GM12878 (cell line): ENCODE data around the gene PAK3. TPM values are rescaled to one million over a fixed set of nuclear protein-coding genes. Genes with fewer than 3 reads are reported as not detected.

Experiments used
- ATAC-seq: fragments of 200-7000 bp; cut with Tn5 transposase; 3 replicates; pipeline ENCODE4 v1.9.1; 2020; ENCODE audit warnings: mild to moderate bottlenecking, moderate library complexity
- BruUV-seq: library from RNA; stranded (reverse); fragments of 400-500 nt; replicated peaks from 2 replicates; lab custom pipeline; 2021; lab: Mats Ljungman, UMichigan
- CTCF ChIA-PET: fragments of 300-600 bp; sonication (Branson Sonifier 250); formaldehyde crosslinking; extraction: SDS; loops from one replicate; lab custom pipeline; 2021; ENCODE audit warnings: inconsistent platforms; lab: Yijun Ruan, JAX
- POLR2A ChIA-PET: fragments of 350-600 bp; formaldehyde crosslinking; extraction: SDS; loops from one replicate; lab custom pipeline; 2021; ENCODE audit warnings: inconsistent platforms; lab: Charles Lee
- RAD21 ChIA-PET: fragments of 300-600 bp; sonication (Branson Sonifier 250); formaldehyde crosslinking; loops from one replicate; lab custom pipeline; 2023; ENCODE audit warnings: antibody characterized with exemption; ENCODE audit not compliant: unreplicated experiment; lab: Charles Lee
- SMC1A ChIA-PET: fragments of 300-600 bp; sonication (Branson Sonifier 250); formaldehyde crosslinking; loops from one replicate; lab custom pipeline; 2023; ENCODE audit not compliant: unreplicated experiment, uncharacterized antibody; lab: Charles Lee
- DNase-seq: peaks from one replicate; pipeline ENCODE4 v3.0.0-alpha.2; 2011; ENCODE audit warnings: low read depth, low spot score
- FAIRE-seq: peaks from 3 replicates; lab custom pipeline; 2011; peaks lifted over from hg19 to GRCh38; lab: Jason Lieb, UNC
- H2AFZ ChIP-seq: 2 replicates; pipeline ENCODE4 v1.6.0; 2011; ENCODE audit warnings: low read depth, low read length, control low read depth; ENCODE audit not compliant: control insufficient read depth
- H3K27ac ChIP-seq: 2 replicates; pipeline ENCODE4 v1.5.1; 2011; ENCODE audit warnings: control low read depth; ENCODE audit not compliant: control insufficient read depth, insufficient read depth
- H3K27me3 ChIP-seq, 2 experiments: replicated peaks in 1 of 2; 2 replicates each; pipeline versions ENCODE4 v1.6.0 to v1.6.1; 2011; ENCODE audit warnings: low read length in 1 of 2; ENCODE audit not compliant: control insufficient read depth in 2 of 2, insufficient read depth in 2 of 2
- H3K36me3 ChIP-seq, 2 experiments: 2 replicates each; pipeline ENCODE4 v1.5.1; 2011; ENCODE audit warnings: low read length in 1 of 2; ENCODE audit not compliant: control insufficient read depth in 2 of 2, insufficient read depth in 2 of 2
- H3K4me1 ChIP-seq: 2 replicates; pipeline ENCODE4 v1.6.1; 2011; ENCODE audit warnings: mild to moderate bottlenecking, low read length, moderate library complexity, mixed read lengths; ENCODE audit not compliant: control insufficient read depth, insufficient read depth
- H3K4me2 ChIP-seq: 2 replicates; pipeline ENCODE4 v1.6.0; 2011; ENCODE audit warnings: control low read depth; ENCODE audit not compliant: control insufficient read depth, insufficient read depth
- H3K4me3 ChIP-seq: fragments of 200-600 bp; sonication (generic); 2 replicates; pipeline ENCODE4 v1.5.1; 2016
- H3K79me2 ChIP-seq: 2 replicates; pipeline ENCODE4 v1.6.0; 2011; ENCODE audit warnings: low read length; ENCODE audit not compliant: control insufficient read depth, insufficient read depth
- H3K9ac ChIP-seq: 2 replicates; pipeline ENCODE4 v1.8.0; 2011; ENCODE audit warnings: low read length, control low read depth, mixed read lengths; ENCODE audit not compliant: control insufficient read depth, insufficient read depth
- H3K9me3 ChIP-seq: replicated peaks from 3 replicates; pipeline ENCODE4 v1.5.1; 2011; ENCODE audit warnings: mild to moderate bottlenecking, low read length; ENCODE audit not compliant: control insufficient read depth, insufficient read depth
- H4K20me1 ChIP-seq: 2 replicates; pipeline ENCODE4 v1.6.0; 2011; ENCODE audit not compliant: control insufficient read depth, insufficient read depth
- ASH2L ChIP-seq: fragments of 300-600, 200-600 bp; sonication (generic); IDR thresholded peaks from 2 replicates; pipeline ENCODE4 v1.6.1; 2017; ENCODE audit warnings: low read depth, mild to moderate bottlenecking, borderline replicate concordance
- CBFB ChIP-seq: IDR thresholded peaks from 2 replicates; pipeline ENCODE4 v1.6.1; 2016; ENCODE audit warnings: antibody characterized with exemption, low read depth
- CREB1 ChIP-seq: IDR thresholded peaks from 2 replicates; pipeline ENCODE4 v1.6.1; 2012; ENCODE audit warnings: low read depth, mild to moderate bottlenecking, inconsistent platforms
- GATAD2B ChIP-seq: fragments of 450-650 bp; conservative IDR thresholded peaks from 2 replicates; pipeline ENCODE4 v1.6.1; 2017; ENCODE audit warnings: low read depth, mild to moderate bottlenecking, moderate library complexity
- MEF2A ChIP-seq: IDR thresholded peaks from 2 replicates; pipeline ENCODE4 v1.6.1; 2011; ENCODE audit warnings: low read depth, mild to moderate bottlenecking, low read length, moderate library complexity; ENCODE audit not compliant: insufficient read depth
- MYC ChIP-seq: IDR thresholded peaks from 2 replicates; pipeline ENCODE4 v1.6.1; 2011; ENCODE audit warnings: mild to moderate bottlenecking, low read length, moderate library complexity, inconsistent platforms; ENCODE audit not compliant: insufficient read depth, insufficient replicate concordance, insufficient read length, severe bottlenecking
- NFYA ChIP-seq: IDR thresholded peaks from 2 replicates; pipeline ENCODE4 v1.6.1; 2011; ENCODE audit warnings: low read depth, mild to moderate bottlenecking, low read length, improper control_type of control experiment, borderline replicate concordance
- NR2C1 ChIP-seq: fragments of 450-650 bp; IDR thresholded peaks from 2 replicates; pipeline ENCODE4 v1.6.1; 2017; ENCODE audit warnings: antibody characterized with exemption, mild to moderate bottlenecking, moderate library complexity
- USF1 ChIP-seq: IDR thresholded peaks from 2 replicates; pipeline ENCODE4 v1.6.1; 2011; ENCODE audit warnings: borderline replicate concordance, low read depth, mild to moderate bottlenecking, moderate library complexity, mixed read lengths, low read length; ENCODE audit not compliant: insufficient read depth; ENCODE audit errors: extremely low read length
- YY1 ChIP-seq: IDR thresholded peaks from 2 replicates; pipeline ENCODE4 v1.6.1; 2011; ENCODE audit warnings: low read depth, mild to moderate bottlenecking, low read length
- ZNF687 ChIP-seq: fragments of 450-650 bp; IDR thresholded peaks from 2 replicates; pipeline ENCODE4 v1.6.1; 2017; ENCODE audit warnings: mild to moderate bottlenecking, moderate library complexity
- ZZZ3 ChIP-seq: IDR thresholded peaks from 2 replicates; pipeline ENCODE4 v1.6.1; 2011; ENCODE audit warnings: low read depth; ENCODE audit not compliant: control insufficient read depth, insufficient read length
- in situ Hi-C: fragments of 300-500 bp; cut with MboI; formaldehyde crosslinking; loops from 9 replicates; pipeline ENCODE4 v1.14.3; 2018; ENCODE audit warnings: mixed read lengths
- intact Hi-C: fragments of 100-400 bp; cut with micrococcal nuclease; formaldehyde crosslinking; loops from one replicate; pipeline ENCODE4 v1.14.2; 2022; ENCODE audit not compliant: unreplicated experiment
- polyA plus RNA-seq, 11 experiments: library from polyadenylated mRNA; depleted of rRNA in 4 of 11; unstranded in 6 of 11; stranded (reverse) in 5 of 11; fragments of >200 nt; fragmentation: Nextera tagmentation in 4 of 11; fragmentation: Illumina TruSeq in 1 of 11; extraction: Ambion mirVana in 4 of 11; extraction: Trizol in 1 of 11; gene quantifications; 1 replicate in 1 of 11; 2 replicates in 10 of 11; pipeline versions ENCODE4 v1.2.1 to v1.2.3, GENCODE V29; 2011 to 2016; ENCODE audit warnings: inconsistent platforms in 2 of 11, missing spikeins in 2 of 11, low read depth in 1 of 11
- total RNA-seq, 4 experiments: library from RNA; depleted of rRNA in 3 of 4; stranded (reverse); fragments of >200 nt in 3 of 4; fragmentation: Illumina TruSeq in 1 of 4; extraction: Trizol in 1 of 4; gene quantifications; 2 replicates each; pipeline versions ENCODE4 v1.2.1 to v1.2.3, GENCODE V29; 2013 to 2021
- TF ChIP-seq, protein P1 (sequence below): fragments of 450-650 bp; IDR thresholded peaks from 2 replicates; pipeline ENCODE4 v1.6.1; 2018; ENCODE audit warnings: borderline replicate concordance, mild to moderate bottlenecking; ENCODE audit not compliant: partially characterized antibody
- TF ChIP-seq, protein P2 (sequence below): fragments of 150-350 bp; IDR thresholded peaks from 2 replicates; pipeline ENCODE4 v1.6.1; 2016; ENCODE audit warnings: low read depth, low read length

PAK3 gene
- total and polyA plus RNA-seq, 10 of the 15 experiments (the other 5 are each of a cell fraction or from before 2014, with no cell fraction given), result 0.02 to 0.10 (median 0.04) TPM; not detected in 6

GRCh38 chrX:111131572-111131971 is 35.6 kb downstream of the PAK3 start:
- RAD21 ChIA-PET, result no interaction called here
- no peak overlapping the region for H3K27ac ChIP-seq
- no peaks in the 10 kb centered on the region for H3K36me3 ChIP-seq
- H3K9me3 ChIP-seq, result no peaks in the 10 kb centered on the region
- no TSS peak for BruUV-seq
- no peaks in the 10 kb centered on the region for H3K4me1 ChIP-seq
- H2AFZ ChIP-seq, result no peak overlapping the region
- no peak overlapping the region for H3K4me3 ChIP-seq
- ATAC-seq, result no peak
- in situ Hi-C loops, result no loop called here
- no peaks in the 10 kb centered on the region for H4K20me1 ChIP-seq
- CTCF ChIA-PET, result no interaction called here
- intact Hi-C loops, result no loop called here
- no peak overlapping the region for H3K4me2 ChIP-seq
- POLR2A ChIA-PET, result no interaction called here
- SMC1A ChIA-PET, result no interaction called here
- no peaks in the 10 kb centered on the region for H3K27me3 ChIP-seq
- H3K9ac ChIP-seq, result no peak overlapping the region
- no peak for FAIRE-seq
- no peaks in the 10 kb centered on the region for H3K79me2 ChIP-seq
- no peak for DNase-seq
- TF ChIP-seq MEF2A, result no peak
- no peak for TF ChIP-seq ZNF687
- no peak for TF ChIP-seq ZZZ3
- TF ChIP-seq YY1, result no peak
- TF ChIP-seq, protein P1, sequence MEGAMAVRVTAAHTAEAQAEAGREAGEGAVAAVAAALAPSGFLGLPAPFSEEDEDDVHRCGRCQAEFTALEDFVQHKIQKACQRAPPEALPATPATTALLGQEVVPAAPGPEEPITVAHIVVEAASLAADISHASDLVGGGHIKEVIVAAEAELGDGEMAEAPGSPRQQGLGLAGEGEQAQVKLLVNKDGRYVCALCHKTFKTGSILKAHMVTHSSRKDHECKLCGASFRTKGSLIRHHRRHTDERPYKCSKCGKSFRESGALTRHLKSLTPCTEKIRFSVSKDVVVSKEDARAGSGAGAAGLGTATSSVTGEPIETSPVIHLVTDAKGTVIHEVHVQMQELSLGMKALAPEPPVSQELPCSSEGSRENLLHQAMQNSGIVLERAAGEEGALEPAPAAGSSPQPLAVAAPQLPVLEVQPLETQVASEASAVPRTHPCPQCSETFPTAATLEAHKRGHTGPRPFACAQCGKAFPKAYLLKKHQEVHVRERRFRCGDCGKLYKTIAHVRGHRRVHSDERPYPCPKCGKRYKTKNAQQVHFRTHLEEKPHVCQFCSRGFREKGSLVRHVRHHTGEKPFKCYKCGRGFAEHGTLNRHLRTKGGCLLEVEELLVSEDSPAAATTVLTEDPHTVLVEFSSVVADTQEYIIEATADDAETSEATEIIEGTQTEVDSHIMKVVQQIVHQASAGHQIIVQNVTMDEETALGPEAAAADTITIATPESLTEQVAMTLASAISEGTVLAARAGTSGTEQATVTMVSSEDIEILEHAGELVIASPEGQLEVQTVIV, result no peak
- TF ChIP-seq MYC, result no peak
- TF ChIP-seq CBFB, result no peak
- TF ChIP-seq CREB1, result no peak
- no peak for TF ChIP-seq NR2C1
- TF ChIP-seq, protein P2, sequence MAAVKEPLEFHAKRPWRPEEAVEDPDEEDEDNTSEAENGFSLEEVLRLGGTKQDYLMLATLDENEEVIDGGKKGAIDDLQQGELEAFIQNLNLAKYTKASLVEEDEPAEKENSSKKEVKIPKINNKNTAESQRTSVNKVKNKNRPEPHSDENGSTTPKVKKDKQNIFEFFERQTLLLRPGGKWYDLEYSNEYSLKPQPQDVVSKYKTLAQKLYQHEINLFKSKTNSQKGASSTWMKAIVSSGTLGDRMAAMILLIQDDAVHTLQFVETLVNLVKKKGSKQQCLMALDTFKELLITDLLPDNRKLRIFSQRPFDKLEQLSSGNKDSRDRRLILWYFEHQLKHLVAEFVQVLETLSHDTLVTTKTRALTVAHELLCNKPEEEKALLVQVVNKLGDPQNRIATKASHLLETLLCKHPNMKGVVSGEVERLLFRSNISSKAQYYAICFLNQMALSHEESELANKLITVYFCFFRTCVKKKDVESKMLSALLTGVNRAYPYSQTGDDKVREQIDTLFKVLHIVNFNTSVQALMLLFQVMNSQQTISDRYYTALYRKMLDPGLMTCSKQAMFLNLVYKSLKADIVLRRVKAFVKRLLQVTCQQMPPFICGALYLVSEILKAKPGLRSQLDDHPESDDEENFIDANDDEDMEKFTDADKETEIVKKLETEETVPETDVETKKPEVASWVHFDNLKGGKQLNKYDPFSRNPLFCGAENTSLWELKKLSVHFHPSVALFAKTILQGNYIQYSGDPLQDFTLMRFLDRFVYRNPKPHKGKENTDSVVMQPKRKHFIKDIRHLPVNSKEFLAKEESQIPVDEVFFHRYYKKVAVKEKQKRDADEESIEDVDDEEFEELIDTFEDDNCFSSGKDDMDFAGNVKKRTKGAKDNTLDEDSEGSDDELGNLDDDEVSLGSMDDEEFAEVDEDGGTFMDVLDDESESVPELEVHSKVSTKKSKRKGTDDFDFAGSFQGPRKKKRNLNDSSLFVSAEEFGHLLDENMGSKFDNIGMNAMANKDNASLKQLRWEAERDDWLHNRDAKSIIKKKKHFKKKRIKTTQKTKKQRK, result no peak
- TF ChIP-seq ASH2L, result no peak
- no peak for TF ChIP-seq USF1
- no peak for TF ChIP-seq NFYA
- TF ChIP-seq GATAD2B, result no peak
